ENCODE data around the gene ST6GALNAC5.
A peak's percentile ranks its signal among the peaks of the same experiment; 100 is the strongest.

The ST6GALNAC5 gene

DNA sequence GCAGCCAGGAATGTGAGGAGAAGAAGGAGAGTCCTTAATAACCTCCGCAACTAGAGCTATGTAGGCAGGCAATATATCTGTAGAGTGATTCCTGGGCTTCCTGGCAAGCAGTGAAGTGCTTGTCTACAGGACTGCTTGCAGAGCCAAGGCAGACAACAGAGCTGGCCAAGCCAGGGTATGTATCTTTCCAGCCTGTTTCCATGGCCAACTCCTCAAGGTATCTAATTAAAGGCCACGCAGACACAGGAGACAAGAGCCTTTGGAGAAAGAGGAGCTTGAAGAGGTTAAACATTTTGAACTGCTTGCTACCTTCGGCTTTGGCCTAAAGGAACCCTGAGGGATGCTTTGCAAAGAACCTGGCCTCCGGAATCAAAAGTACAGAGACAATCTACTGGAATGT lies 214.6 kb downstream of the ST6GALNAC5 start:
- H3K27ac ChIP-seq: no peak overlapping the region
- TF ChIP-seq, protein P1, sequence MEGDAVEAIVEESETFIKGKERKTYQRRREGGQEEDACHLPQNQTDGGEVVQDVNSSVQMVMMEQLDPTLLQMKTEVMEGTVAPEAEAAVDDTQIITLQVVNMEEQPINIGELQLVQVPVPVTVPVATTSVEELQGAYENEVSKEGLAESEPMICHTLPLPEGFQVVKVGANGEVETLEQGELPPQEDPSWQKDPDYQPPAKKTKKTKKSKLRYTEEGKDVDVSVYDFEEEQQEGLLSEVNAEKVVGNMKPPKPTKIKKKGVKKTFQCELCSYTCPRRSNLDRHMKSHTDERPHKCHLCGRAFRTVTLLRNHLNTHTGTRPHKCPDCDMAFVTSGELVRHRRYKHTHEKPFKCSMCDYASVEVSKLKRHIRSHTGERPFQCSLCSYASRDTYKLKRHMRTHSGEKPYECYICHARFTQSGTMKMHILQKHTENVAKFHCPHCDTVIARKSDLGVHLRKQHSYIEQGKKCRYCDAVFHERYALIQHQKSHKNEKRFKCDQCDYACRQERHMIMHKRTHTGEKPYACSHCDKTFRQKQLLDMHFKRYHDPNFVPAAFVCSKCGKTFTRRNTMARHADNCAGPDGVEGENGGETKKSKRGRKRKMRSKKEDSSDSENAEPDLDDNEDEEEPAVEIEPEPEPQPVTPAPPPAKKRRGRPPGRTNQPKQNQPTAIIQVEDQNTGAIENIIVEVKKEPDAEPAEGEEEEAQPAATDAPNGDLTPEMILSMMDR (IDR thresholded peaks at IDR 0.05): no peak
- TF ChIP-seq ZFX (IDR thresholded peaks at IDR 0.05; ENCODE audit: borderline replicate concordance): no peak

DNA sequence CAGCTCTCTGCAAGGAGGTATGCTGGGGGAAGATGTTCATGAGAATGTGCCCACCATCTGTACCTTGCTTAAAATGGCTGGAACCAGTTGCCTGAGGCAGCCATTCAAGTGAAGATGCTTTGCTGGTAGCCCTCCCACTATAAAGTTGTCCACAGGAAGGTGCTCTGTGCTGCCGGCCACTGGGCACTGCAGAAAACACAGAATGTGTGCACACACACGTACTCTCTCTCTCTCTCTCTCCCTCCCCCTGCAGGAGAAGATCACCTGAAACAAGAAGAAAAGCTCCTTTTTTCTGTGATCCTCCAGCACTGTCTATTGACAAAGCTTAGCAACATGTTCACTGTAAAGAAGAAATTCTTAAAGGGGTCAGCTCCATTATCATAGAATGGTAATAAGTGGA lies 217.2 kb downstream of the ST6GALNAC5 start:
- H3K27ac ChIP-seq: no peak overlapping the region

DNA sequence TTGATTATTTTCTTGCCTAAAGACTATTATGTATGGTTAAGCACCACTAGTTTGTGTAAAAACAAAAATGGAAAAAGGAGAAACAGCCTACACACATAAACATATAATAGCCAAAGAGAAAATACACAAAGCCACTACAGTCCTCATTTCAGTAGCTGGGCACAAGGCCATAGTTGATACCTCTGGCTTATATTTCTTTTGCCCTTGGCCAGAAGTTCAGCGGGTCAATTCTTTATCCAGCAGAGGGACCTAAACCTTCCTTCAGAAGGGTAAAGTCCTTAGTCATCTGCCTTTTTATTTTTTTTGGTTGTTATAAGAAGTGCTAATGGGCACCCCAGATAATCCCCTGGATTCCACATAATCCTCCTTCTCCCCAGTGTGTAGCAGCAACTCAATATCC lies 217.8 kb downstream of the ST6GALNAC5 start:
- TF ChIP-seq, protein P1 (IDR thresholded peaks at IDR 0.05): no peak
- no peak for TF ChIP-seq ZFX (IDR thresholded peaks at IDR 0.05; ENCODE audit: borderline replicate concordance)
- no peak overlapping the region for H3K27ac ChIP-seq

More for the DNA sequence above, 217.2 kb downstream of the ST6GALNAC5 start:
- TF ChIP-seq ZFX (IDR thresholded peaks at IDR 0.05; ENCODE audit: borderline replicate concordance): no peak
- TF ChIP-seq, protein P1 (IDR thresholded peaks at IDR 0.05): no peak

DNA sequence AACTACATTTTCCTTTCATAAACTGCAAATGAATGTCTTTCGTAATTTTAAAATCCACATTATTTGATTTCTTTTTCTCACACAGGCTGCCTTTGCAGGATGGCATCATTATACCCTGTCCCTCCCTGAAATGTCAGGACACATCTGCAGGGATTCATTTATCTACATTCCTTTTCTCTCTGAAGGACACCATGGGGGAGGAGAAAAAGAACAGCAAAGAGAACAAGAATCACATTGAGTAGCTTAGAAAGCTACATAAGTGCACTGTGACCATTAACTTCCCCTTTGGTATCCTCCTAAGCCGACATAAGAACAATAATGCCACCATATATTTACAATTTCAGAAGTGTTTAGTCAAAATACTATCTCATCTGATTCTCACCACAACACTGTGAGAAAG lies 222.5 kb downstream of the ST6GALNAC5 start:
- no peak overlapping the region for H3K27ac ChIP-seq
- TF ChIP-seq, protein P1 (IDR thresholded peaks at IDR 0.05): no peak
- no peak for TF ChIP-seq ZFX (IDR thresholded peaks at IDR 0.05; ENCODE audit: borderline replicate concordance)

DNA sequence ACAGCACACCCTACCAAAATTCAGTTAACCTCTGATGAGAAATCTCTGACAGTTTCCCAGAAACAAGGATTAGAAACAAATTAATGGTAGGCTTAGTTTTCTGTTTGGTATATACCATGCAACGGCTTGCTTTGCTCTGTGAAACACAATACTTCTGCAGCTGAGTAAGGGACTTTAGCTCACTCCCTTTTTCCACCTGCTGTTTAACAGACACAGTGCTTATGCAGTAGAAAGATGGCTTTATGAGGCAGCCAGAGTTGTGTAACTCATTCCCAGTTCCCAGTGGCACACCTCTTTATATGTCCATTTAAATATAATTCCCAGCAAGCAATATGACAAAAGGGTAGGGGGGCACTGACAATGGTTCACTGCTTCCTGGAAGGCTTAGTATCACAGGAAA lies 228.0 kb downstream of the ST6GALNAC5 start:
- H3K27ac ChIP-seq: peak overlapping the region; percentile 81
- TF ChIP-seq, protein P1 (IDR thresholded peaks at IDR 0.05): no peak
- no peak for TF ChIP-seq ZFX (IDR thresholded peaks at IDR 0.05; ENCODE audit: borderline replicate concordance)

DNA sequence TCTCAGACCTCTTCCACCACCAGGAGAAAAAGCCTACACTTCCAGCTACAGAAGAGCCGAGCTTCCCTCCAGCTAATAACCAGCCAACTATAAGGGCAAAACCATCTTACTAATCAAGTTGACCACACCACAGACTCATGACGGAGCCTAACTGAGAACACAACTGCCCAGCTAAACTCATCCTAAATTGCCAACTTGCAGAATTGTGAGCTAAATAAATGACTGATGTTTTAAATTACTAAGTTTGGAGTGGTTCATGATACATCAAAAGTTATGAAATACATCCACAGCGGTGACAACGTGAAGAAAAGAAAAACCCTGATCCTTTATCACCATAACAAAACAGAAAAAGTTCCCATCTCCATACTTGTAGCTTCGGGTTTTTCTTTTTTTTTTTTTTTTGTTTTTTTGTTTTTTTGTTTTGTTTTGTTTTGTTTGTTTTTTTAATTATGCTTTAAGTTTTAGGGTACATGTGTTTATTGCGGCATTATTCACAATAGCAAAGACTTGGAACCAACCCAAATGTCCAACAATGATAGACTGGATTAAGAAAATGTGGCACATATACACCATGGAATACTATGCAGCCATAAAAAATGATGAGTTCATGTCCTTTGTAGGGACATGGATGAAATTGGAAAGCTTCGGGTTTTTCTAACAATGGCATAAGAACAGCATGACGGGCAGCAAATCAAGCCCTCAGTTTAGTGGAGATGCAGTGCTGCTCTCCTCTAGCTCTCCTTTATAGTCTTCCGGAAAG lies 229.4 kb downstream of the ST6GALNAC5 start:
- H3K27ac ChIP-seq: peak overlapping the region; percentile 81
- TF ChIP-seq, protein P1 (IDR thresholded peaks at IDR 0.05): no peak
- no peak for TF ChIP-seq ZFX (IDR thresholded peaks at IDR 0.05; ENCODE audit: borderline replicate concordance)

DNA sequence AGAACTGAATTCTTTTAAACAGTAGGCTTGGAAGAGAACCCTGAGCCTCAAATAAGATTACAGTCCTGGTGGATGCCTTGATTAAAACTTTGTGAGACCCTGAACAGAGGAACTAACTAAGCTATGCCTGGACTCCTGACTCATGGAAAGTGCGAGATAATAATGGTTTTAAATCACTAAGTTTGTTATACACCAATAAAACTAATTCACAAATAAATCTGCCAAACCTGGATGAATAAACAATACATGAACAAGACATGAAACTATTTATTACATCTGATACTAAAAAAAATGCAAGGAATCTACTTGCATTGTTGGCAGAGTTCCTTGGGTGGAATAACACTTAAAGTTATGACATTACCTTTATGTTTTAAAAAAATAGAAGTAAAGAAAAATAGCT lies 233.6 kb downstream of the ST6GALNAC5 start:
- no peak overlapping the region for H3K27ac ChIP-seq
- TF ChIP-seq, protein P1 (IDR thresholded peaks at IDR 0.05): no peak
- no peak for TF ChIP-seq ZFX (IDR thresholded peaks at IDR 0.05; ENCODE audit: borderline replicate concordance)
